WTC11 (cell line): ENCODE measurements around the gene ATOSB. TPM values are rescaled to one million over a fixed set of nuclear protein-coding genes. Genes with fewer than 3 reads are reported as not detected.
A peak's percentile ranks its signal among the peaks of the same experiment; 100 is the strongest.

Source experiments
- ATAC-seq: fragments of 200-7000 bp; cut with Tn5 transposase; 2 replicates; pipeline ENCODE4 v1.10.0; 2021; ENCODE audit warnings: mild to moderate bottlenecking, moderate library complexity
- CTCF ChIA-PET: fragments of 300-600 bp; sonication (Branson Sonifier 250); formaldehyde crosslinking; loops from one replicate; lab custom pipeline; 2021; ENCODE audit warnings: antibody characterized with exemption; lab: Charles Lee
- POLR2A ChIA-PET: fragments of 350-600 bp; sonication (Branson Sonifier 250); formaldehyde crosslinking; loops from one replicate; lab custom pipeline; 2021; ENCODE audit warnings: antibody characterized with exemption; lab: Charles Lee
- DNase-seq: peaks from one replicate; pipeline ENCODE4 v3.0.0; 2021; ENCODE audit warnings: low spot score
- H3K27ac Mint-ChIP-seq: 2 replicates; pipeline ENCODE4 v1.8.0; 2021; ENCODE audit warnings: mixed read lengths
- H3K27me3 Mint-ChIP-seq: 2 replicates; pipeline ENCODE4 v1.8.0; 2021; ENCODE audit warnings: low read depth, mild to moderate bottlenecking, moderate library complexity, mixed read lengths
- H3K36me3 Mint-ChIP-seq: 2 replicates; pipeline ENCODE4 v1.8.0; 2021; ENCODE audit warnings: mixed read lengths
- H3K4me1 Mint-ChIP-seq: 2 replicates; pipeline ENCODE4 v1.8.0; 2022; ENCODE audit warnings: mixed read lengths
- H3K4me3 Mint-ChIP-seq: 2 replicates; pipeline ENCODE4 v1.8.0; 2021; ENCODE audit warnings: mild to moderate bottlenecking, moderate library complexity, mixed read lengths
- H3K9me3 Mint-ChIP-seq: 2 replicates; pipeline ENCODE4 v1.8.0; 2021; ENCODE audit warnings: mixed read lengths
- AFF4 ChIP-seq: sonication (generic); formaldehyde crosslinking; IDR thresholded peaks from 2 replicates; pipeline ENCODE4 v1.8.1; 2023; ENCODE audit warnings: mild to moderate bottlenecking, missing genetic modification reagents, borderline replicate concordance
- FOXJ3 ChIP-seq: sonication (generic); formaldehyde crosslinking; IDR thresholded peaks from 2 replicates; pipeline ENCODE4 v1.9.0; 2021; ENCODE audit warnings: missing genetic modification reagents, mild to moderate bottlenecking, borderline replicate concordance
- FOXP1 ChIP-seq: sonication (generic); formaldehyde crosslinking; IDR thresholded peaks from 2 replicates; pipeline ENCODE4 v1.8.0; 2022; ENCODE audit warnings: missing genetic modification reagents, mild to moderate bottlenecking, moderate library complexity, borderline replicate concordance
- RORB ChIP-seq: fragments of 250-450 bp; sonication (Bioruptor Pico); IDR thresholded peaks from 2 replicates; pipeline ENCODE4 v1.9.0; 2021; ENCODE audit warnings: mild to moderate bottlenecking
- SMAD3 ChIP-seq: sonication (generic); formaldehyde crosslinking; IDR thresholded peaks from 2 replicates; pipeline ENCODE4 v1.8.0; 2022; ENCODE audit warnings: missing genetic modification reagents, mild to moderate bottlenecking, borderline replicate concordance
- STAT6 ChIP-seq: sonication (generic); formaldehyde crosslinking; conservative IDR thresholded peaks from 2 replicates; pipeline ENCODE4 v1.8.1; 2023; ENCODE audit warnings: mild to moderate bottlenecking, low read depth, missing genetic modification reagents, moderate library complexity
- TCF7 ChIP-seq: sonication (generic); formaldehyde crosslinking; IDR thresholded peaks from 2 replicates; pipeline ENCODE4 v1.8.0; 2022; ENCODE audit warnings: mild to moderate bottlenecking, low read depth, missing genetic modification reagents, moderate library complexity
- ZNF219 ChIP-seq: sonication (generic); formaldehyde crosslinking; IDR thresholded peaks from 2 replicates; pipeline ENCODE4 v1.8.0; 2023; ENCODE audit warnings: missing genetic modification reagents, mild to moderate bottlenecking, borderline replicate concordance
- total RNA-seq: library from RNA; stranded (reverse); gene quantifications from 3 replicates; pipeline ENCODE4 v1.2.3, GENCODE V29; 2021
- TF ChIP-seq, protein P1 (sequence below): sonication (generic); formaldehyde crosslinking; IDR thresholded peaks from 2 replicates; pipeline ENCODE4 v1.8.1; 2023; ENCODE audit warnings: mild to moderate bottlenecking, moderate library complexity, missing genetic modification reagents
- TF ChIP-seq, protein P2 (sequence below): sonication (generic); formaldehyde crosslinking; IDR thresholded peaks from 2 replicates; pipeline ENCODE4 v1.8.0; 2022; ENCODE audit warnings: mild to moderate bottlenecking, missing genetic modification reagents
- TF ChIP-seq, protein P3 (sequence below): sonication (generic); formaldehyde crosslinking; IDR thresholded peaks from 2 replicates; pipeline ENCODE4 v1.8.1; 2023; ENCODE audit warnings: mild to moderate bottlenecking, missing genetic modification reagents, moderate library complexity
- TF ChIP-seq, protein P4 (sequence below): sonication (generic); formaldehyde crosslinking; IDR thresholded peaks from 2 replicates; pipeline ENCODE4 v1.8.0; 2022; ENCODE audit warnings: missing genetic modification reagents
- TF ChIP-seq, protein P5 (sequence below): fragments of 250-450 bp; sonication (Bioruptor Pico); IDR thresholded peaks from 2 replicates; pipeline ENCODE4 v1.9.0; 2021; ENCODE audit warnings: mild to moderate bottlenecking

ATOSB gene
- total RNA-seq, 1 experiment from 2014 or later = 8.7 TPM

- TF ChIP-seq, protein P1, sequence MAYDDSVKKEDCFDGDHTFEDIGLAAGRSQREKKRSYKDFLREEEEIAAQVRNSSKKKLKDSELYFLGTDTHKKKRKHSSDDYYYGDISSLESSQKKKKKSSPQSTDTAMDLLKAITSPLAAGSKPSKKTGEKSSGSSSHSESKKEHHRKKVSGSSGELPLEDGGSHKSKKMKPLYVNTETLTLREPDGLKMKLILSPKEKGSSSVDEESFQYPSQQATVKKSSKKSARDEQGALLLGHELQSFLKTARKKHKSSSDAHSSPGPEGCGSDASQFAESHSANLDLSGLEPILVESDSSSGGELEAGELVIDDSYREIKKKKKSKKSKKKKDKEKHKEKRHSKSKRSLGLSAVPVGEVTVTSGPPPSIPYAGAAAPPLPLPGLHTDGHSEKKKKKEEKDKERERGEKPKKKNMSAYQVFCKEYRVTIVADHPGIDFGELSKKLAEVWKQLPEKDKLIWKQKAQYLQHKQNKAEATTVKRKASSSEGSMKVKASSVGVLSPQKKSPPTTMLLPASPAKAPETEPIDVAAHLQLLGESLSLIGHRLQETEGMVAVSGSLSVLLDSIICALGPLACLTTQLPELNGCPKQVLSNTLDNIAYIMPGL (CRISPR knock-in tag) = peak; percentile 56; the same call in 1 of the 2 replicates
Measured at GRCh38 chr9:35102769-35103659, 12.6 kb downstream of the ATOSB start, which contains the start of gene STOML2 (continued).

- no peaks in the 10 kb centered on the region for H3K27me3 Mint-ChIP-seq
- CTCF ChIA-PET = interaction anchor here (1.0 to 1.8 kb wide), 8 partner anchors 9 to 401 kb away, joined by 3 to 28 read pairs (median 5); partner anchors contain the start of genes ATOSB and VCP
- peak overlapping the region; percentile 96 for H3K4me3 Mint-ChIP-seq
- DNase-seq = no peak
- H3K9me3 Mint-ChIP-seq = no peaks in the 10 kb centered on the region
- H3K27ac Mint-ChIP-seq = peak overlapping the region; percentile 90
- no peak for ATAC-seq
- POLR2A ChIA-PET = interaction anchor here (0.6 to 2.7 kb wide), 9 partner anchors 8 to 59 kb away, joined by 3 to 18 read pairs (median 5); partner anchors contain the start of genes ATOSB, FANCG, UNC13B and VCP
- peaks cover 22% of the 10 kb centered on the region for H3K36me3 Mint-ChIP-seq
- peaks cover 16% of the 10 kb centered on the region for H3K4me1 Mint-ChIP-seq
- no peak for TF ChIP-seq SMAD3 (CRISPR knock-in tag)
- no peak for TF ChIP-seq AFF4 (CRISPR knock-in tag)
- TF ChIP-seq, protein P2, sequence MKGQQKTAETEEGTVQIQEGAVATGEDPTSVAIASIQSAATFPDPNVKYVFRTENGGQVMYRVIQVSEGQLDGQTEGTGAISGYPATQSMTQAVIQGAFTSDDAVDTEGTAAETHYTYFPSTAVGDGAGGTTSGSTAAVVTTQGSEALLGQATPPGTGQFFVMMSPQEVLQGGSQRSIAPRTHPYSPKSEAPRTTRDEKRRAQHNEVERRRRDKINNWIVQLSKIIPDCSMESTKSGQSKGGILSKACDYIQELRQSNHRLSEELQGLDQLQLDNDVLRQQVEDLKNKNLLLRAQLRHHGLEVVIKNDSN (CRISPR knock-in tag) = no peak
- TF ChIP-seq, all 79 proteins: peak for 0
Measured at GRCh38 chr9:35102465-35102768, 13.2 kb downstream of the ATOSB start.

GRCh38 chr9:35097573-35097972, 18.1 kb downstream of the ATOSB start:
- no peaks in the 10 kb centered on the region for H3K9me3 Mint-ChIP-seq
- no peak overlapping the region for H3K4me3 Mint-ChIP-seq
- H3K27me3 Mint-ChIP-seq = no peaks in the 10 kb centered on the region
- no peak overlapping the region for H3K27ac Mint-ChIP-seq
- H3K36me3 Mint-ChIP-seq = peaks cover 27% of the 10 kb centered on the region
- H3K4me1 Mint-ChIP-seq = peaks cover 7% of the 10 kb centered on the region; the same call in 1 of the 2 replicates
- POLR2A ChIA-PET = interaction anchor here (0.7 to 1.9 kb wide), 2 partner anchors 25 to 46 kb away, joined by 3 to 4 read pairs; partner anchors contain the start of gene VCP
- DNase-seq = no peak
- CTCF ChIA-PET = interaction anchor here (0.9 to 3.1 kb wide), 4 partner anchors 17 to 198 kb away, joined by 4 to 19 read pairs (median 16); partner anchors contain the start of gene VCP
- ATAC-seq = no peak
- TF ChIP-seq, protein P3, sequence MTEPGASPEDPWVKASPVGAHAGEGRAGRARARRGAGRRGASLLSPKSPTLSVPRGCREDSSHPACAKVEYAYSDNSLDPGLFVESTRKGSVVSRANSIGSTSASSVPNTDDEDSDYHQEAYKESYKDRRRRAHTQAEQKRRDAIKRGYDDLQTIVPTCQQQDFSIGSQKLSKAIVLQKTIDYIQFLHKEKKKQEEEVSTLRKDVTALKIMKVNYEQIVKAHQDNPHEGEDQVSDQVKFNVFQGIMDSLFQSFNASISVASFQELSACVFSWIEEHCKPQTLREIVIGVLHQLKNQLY (CRISPR knock-in tag) = no peak
- TF ChIP-seq ZNF219 (no peak), STAT6 (no peak), RORB (no peak), FOXP1 (CRISPR knock-in tag) (no peak), TCF7 (CRISPR knock-in tag) (no peak), FOXJ3 (CRISPR knock-in tag) (no peak)
- TF ChIP-seq, protein P4, sequence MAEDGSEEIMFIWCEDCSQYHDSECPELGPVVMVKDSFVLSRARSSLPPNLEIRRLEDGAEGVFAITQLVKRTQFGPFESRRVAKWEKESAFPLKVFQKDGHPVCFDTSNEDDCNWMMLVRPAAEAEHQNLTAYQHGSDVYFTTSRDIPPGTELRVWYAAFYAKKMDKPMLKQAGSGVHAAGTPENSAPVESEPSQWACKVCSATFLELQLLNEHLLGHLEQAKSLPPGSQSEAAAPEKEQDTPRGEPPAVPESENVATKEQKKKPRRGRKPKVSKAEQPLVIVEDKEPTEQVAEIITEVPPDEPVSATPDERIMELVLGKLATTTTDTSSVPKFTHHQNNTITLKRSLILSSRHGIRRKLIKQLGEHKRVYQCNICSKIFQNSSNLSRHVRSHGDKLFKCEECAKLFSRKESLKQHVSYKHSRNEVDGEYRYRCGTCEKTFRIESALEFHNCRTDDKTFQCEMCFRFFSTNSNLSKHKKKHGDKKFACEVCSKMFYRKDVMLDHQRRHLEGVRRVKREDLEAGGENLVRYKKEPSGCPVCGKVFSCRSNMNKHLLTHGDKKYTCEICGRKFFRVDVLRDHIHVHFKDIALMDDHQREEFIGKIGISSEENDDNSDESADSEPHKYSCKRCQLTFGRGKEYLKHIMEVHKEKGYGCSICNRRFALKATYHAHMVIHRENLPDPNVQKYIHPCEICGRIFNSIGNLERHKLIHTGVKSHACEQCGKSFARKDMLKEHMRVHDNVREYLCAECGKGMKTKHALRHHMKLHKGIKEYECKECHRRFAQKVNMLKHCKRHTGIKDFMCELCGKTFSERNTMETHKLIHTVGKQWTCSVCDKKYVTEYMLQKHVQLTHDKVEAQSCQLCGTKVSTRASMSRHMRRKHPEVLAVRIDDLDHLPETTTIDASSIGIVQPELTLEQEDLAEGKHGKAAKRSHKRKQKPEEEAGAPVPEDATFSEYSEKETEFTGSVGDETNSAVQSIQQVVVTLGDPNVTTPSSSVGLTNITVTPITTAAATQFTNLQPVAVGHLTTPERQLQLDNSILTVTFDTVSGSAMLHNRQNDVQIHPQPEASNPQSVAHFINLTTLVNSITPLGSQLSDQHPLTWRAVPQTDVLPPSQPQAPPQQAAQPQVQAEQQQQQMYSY = no peak
- TF ChIP-seq, protein P5, sequence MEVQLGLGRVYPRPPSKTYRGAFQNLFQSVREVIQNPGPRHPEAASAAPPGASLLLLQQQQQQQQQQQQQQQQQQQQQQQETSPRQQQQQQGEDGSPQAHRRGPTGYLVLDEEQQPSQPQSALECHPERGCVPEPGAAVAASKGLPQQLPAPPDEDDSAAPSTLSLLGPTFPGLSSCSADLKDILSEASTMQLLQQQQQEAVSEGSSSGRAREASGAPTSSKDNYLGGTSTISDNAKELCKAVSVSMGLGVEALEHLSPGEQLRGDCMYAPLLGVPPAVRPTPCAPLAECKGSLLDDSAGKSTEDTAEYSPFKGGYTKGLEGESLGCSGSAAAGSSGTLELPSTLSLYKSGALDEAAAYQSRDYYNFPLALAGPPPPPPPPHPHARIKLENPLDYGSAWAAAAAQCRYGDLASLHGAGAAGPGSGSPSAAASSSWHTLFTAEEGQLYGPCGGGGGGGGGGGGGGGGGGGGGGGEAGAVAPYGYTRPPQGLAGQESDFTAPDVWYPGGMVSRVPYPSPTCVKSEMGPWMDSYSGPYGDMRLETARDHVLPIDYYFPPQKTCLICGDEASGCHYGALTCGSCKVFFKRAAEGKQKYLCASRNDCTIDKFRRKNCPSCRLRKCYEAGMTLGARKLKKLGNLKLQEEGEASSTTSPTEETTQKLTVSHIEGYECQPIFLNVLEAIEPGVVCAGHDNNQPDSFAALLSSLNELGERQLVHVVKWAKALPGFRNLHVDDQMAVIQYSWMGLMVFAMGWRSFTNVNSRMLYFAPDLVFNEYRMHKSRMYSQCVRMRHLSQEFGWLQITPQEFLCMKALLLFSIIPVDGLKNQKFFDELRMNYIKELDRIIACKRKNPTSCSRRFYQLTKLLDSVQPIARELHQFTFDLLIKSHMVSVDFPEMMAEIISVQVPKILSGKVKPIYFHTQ (CRISPR knock-in tag) = no peak
